K562 (cell line): ENCODE data around the gene GAPVD1. TPM values are rescaled to one million over a fixed set of nuclear protein-coding genes. Genes with fewer than 3 reads are reported as not detected.

Experiments
- ATAC-seq: fragments of 200-7000 bp; cut with Tn5 transposase; 3 replicates; pipeline ENCODE4 v1.9.1; 2020; ENCODE audit warnings: moderate library complexity
- BruUV-seq: library from RNA; stranded (reverse); fragments of 400-500 nt; replicated peaks from 2 replicates; lab custom pipeline; 2021; lab: Mats Ljungman, UMichigan
- CTCF ChIA-PET: fragments of 300-600 bp; formaldehyde crosslinking; extraction: SDS; loops from one replicate; lab custom pipeline; 2021; ENCODE audit warnings: low intra/inter-chr PET ratio; lab: Yijun Ruan, JAX
- POLR2A ChIA-PET: fragments of 300-600, 350-650 bp; sonication (Branson Sonifier 250); formaldehyde crosslinking; extraction: SDS; loops from one replicate; lab custom pipeline; 2021; ENCODE audit warnings: antibody characterized with exemption, inconsistent platforms; lab: Yijun Ruan, JAX
- DNase-seq, 4 experiments: peaks; one replicate each; pipeline versions ENCODE4 v3.0.0 to v3.0.0-alpha.2; 2011 to 2018; ENCODE audit warnings: low spot score in 3 of 4, mixed read lengths in 3 of 4; ENCODE audit errors: extremely low read depth in 1 of 4
- FAIRE-seq: peaks from 2 replicates; lab custom pipeline; 2011; peaks lifted over from hg19 to GRCh38; lab: Jason Lieb, UNC
- H2AFZ ChIP-seq: 2 replicates; pipeline ENCODE4 v1.6.0; 2011; ENCODE audit warnings: low read depth, low read length, control low read depth, inconsistent platforms
- H3K27ac ChIP-seq: fragments of 200-600 bp; 3 replicates; pipeline ENCODE4 v1.8.0; 2011; ENCODE audit warnings: low read depth, mild to moderate bottlenecking, control low read depth, inconsistent platforms, low read length, moderate library complexity, mixed read lengths; ENCODE audit errors: extremely low read depth
- H3K27me3 ChIP-seq, 2 experiments: fragments of 300-600 bp in 1 of 2; 2 replicates in 1 of 2; 3 replicates in 1 of 2; pipeline versions ENCODE4 v1.6.0 to v1.8.0; 2011; ENCODE audit warnings: inconsistent platforms in 2 of 2, low read length in 2 of 2, mild to moderate bottlenecking in 1 of 2, mixed read lengths in 1 of 2, moderate library complexity in 1 of 2; ENCODE audit not compliant: control insufficient read depth in 2 of 2, insufficient read depth in 2 of 2
- H3K36me3 ChIP-seq: fragments of 300-600 bp; 3 replicates; pipeline ENCODE4 v1.8.0; 2011; ENCODE audit warnings: mild to moderate bottlenecking, low read length, inconsistent platforms; ENCODE audit not compliant: control insufficient read depth, insufficient read depth
- H3K4me1 ChIP-seq, 2 experiments: fragments of 200-600 bp in 1 of 2; replicated peaks in 1 of 2; 2 replicates in 1 of 2; 3 replicates in 1 of 2; pipeline versions ENCODE4 v1.5.1 to v1.8.0; 2011; ENCODE audit warnings: inconsistent platforms in 2 of 2, low read length in 2 of 2, mild to moderate bottlenecking in 1 of 2, mixed read lengths in 1 of 2, moderate library complexity in 1 of 2; ENCODE audit not compliant: control insufficient read depth in 2 of 2, insufficient read depth in 2 of 2
- H3K4me2 ChIP-seq: 2 replicates; pipeline ENCODE4 v1.6.1; 2011; ENCODE audit warnings: low read length, control low read depth, inconsistent platforms, mixed read lengths; ENCODE audit not compliant: insufficient read depth
- H3K4me3 ChIP-seq: fragments of 200-600 bp; sonication (generic), shearing (Covaris generic); 2 replicates; pipeline ENCODE4 v1.5.1; 2016; ENCODE audit warnings: control low read depth, inconsistent platforms
- H3K79me2 ChIP-seq: fragments of 200-600 bp; 3 replicates; pipeline ENCODE4 v1.8.0; 2011; ENCODE audit warnings: low read length, inconsistent platforms; ENCODE audit not compliant: control insufficient read depth, insufficient read depth
- H3K9ac ChIP-seq, 2 experiments: 2 replicates each; pipeline versions ENCODE4 v1.6.0 to v1.6.1; 2011; ENCODE audit warnings: low read depth in 2 of 2, low read length in 2 of 2, control low read depth in 1 of 2, inconsistent platforms in 1 of 2, mild to moderate bottlenecking in 1 of 2, mixed read lengths in 1 of 2; ENCODE audit not compliant: insufficient read depth in 1 of 2
- H3K9me1 ChIP-seq: one replicate; pipeline ENCODE4 v1.6.0; 2011; ENCODE audit warnings: inconsistent platforms, mild to moderate bottlenecking, low read length, moderate library complexity; ENCODE audit not compliant: control insufficient read depth, insufficient read depth
- H3K9me3 ChIP-seq: replicated peaks from 2 replicates; pipeline ENCODE4 v1.5.1; 2011; ENCODE audit warnings: low read depth, low read length, inconsistent platforms; ENCODE audit not compliant: control insufficient read depth, insufficient read depth
- H4K20me1 ChIP-seq: replicated peaks from 2 replicates; pipeline ENCODE4 v1.6.1; 2011; ENCODE audit warnings: low read length, inconsistent platforms, mixed read lengths; ENCODE audit not compliant: control insufficient read depth, insufficient read depth
- ELF2 ChIP-seq: fragments of 250-450 bp; sonication (Bioruptor Pico); IDR thresholded peaks from 2 replicates; pipeline ENCODE4 v1.5.0; 2021; ENCODE audit warnings: mild to moderate bottlenecking
- EP400 ChIP-seq: fragments of 450-650 bp; IDR thresholded peaks from 2 replicates; pipeline ENCODE4 v1.6.1; 2017; ENCODE audit warnings: antibody characterized with exemption, mild to moderate bottlenecking, moderate library complexity
- HDGF ChIP-seq: fragments of 450-650 bp; IDR thresholded peaks from 2 replicates; pipeline ENCODE4 v1.6.1; 2016
- NFYB ChIP-seq: IDR thresholded peaks from 2 replicates; pipeline ENCODE4 v1.6.1; 2011; ENCODE audit warnings: mild to moderate bottlenecking, moderate library complexity; ENCODE audit not compliant: insufficient read length; ENCODE audit errors: extremely low read depth
- ZNF316 ChIP-seq: fragments of 450-650 bp; IDR thresholded peaks from 2 replicates; pipeline ENCODE4 v1.6.1; 2016
- ZNF511 ChIP-seq: sonication (generic); formaldehyde crosslinking; IDR thresholded peaks from 2 replicates; pipeline ENCODE4 v1.8.0; 2022; ENCODE audit warnings: mild to moderate bottlenecking, missing genetic modification reagents
- ZNF75A ChIP-seq: fragments of 450-650 bp; formaldehyde crosslinking; IDR thresholded peaks from 2 replicates; pipeline ENCODE4 v1.4.0; 2020; ENCODE audit warnings: mild to moderate bottlenecking
- ZNF778 ChIP-seq: fragments of 450-650 bp; formaldehyde crosslinking; IDR thresholded peaks from 2 replicates; pipeline ENCODE4 v1.4.0; 2020; ENCODE audit warnings: mild to moderate bottlenecking, moderate library complexity
- WGBS: fragments of 100-300 bp; shearing (Covaris generic); methylation state at CpG from one replicate; pipeline ENCODE4 v1.1.6; 2016; ENCODE audit warnings: low coverage, mixed read lengths; ENCODE audit not compliant: insufficient coverage; ENCODE audit errors: missing lambda C conversion rate; 5-methylcytosine and 5-hydroxymethylcytosine counted together
- in situ Hi-C: fragments of 300-500 bp; cut with MboI; formaldehyde crosslinking; loops from 4 replicates; pipeline ENCODE4 v1.15.0; 2018; ENCODE audit warnings: inconsistent platforms, mixed read lengths
- intact Hi-C: fragments of 100-400 bp; cut with micrococcal nuclease; formaldehyde crosslinking; loops from 2 replicates; pipeline ENCODE4 v1.14.2; 2022
- polyA plus RNA-seq, 8 experiments: library from polyadenylated mRNA; depleted of rRNA in 4 of 8; stranded (reverse) in 5 of 8; unstranded in 3 of 8; fragments of >200 nt; fragmentation: Nextera tagmentation in 2 of 8; fragmentation: Illumina TruSeq in 1 of 8; extraction: Ambion mirVana in 2 of 8; extraction: Trizol in 1 of 8; gene quantifications; 2 replicates each; pipeline versions ENCODE4 v1.2.1 to v1.2.3, GENCODE V29; 2011 to 2014; ENCODE audit warnings: inconsistent platforms in 1 of 8, missing spikeins in 1 of 8
- total RNA-seq, 7 experiments: library from RNA; depleted of rRNA in 6 of 7; stranded (reverse); fragments of >200 nt in 6 of 7; fragmentation: Illumina TruSeq in 2 of 7; extraction: Trizol in 2 of 7; gene quantifications; 2 replicates each; pipeline versions ENCODE4 v1.2.1 to v1.2.3, GENCODE V29; 2011 to 2021; ENCODE audit warnings: low replicate concordance in 1 of 7

GAPVD1 gene
- total and polyA plus RNA-seq, 9 of the 15 experiments (the other 6 are each of a cell fraction or from before 2014, with no cell fraction given): 9.5 to 66.1 (median 45.5) TPM

- TF ChIP-seq ZNF511 (CRISPR knock-in tag): no peak
- no peak for TF ChIP-seq ZNF75A (CRISPR knock-in tag)
- no peak for TF ChIP-seq EP400
- TF ChIP-seq ELF2 (CRISPR knock-in tag): no peak
Measured at GRCh38 chr9:125398243-125398642, 136.6 kb downstream of the GAPVD1 start (continued).

- H2AFZ ChIP-seq: no peak overlapping the region
- H3K79me2 ChIP-seq: no peaks in the 10 kb centered on the region
- H3K9me1 ChIP-seq: no peaks in the 10 kb centered on the region
- no peak overlapping the region for H3K4me3 ChIP-seq
- ATAC-seq (peak; percentile 76), FAIRE-seq (no peak), DNase-seq (peak; percentile 34 to 83 (median 55))
- intact Hi-C loops (no loop called here), in situ Hi-C loops (no loop called here)
- peak; percentile 58 for TF ChIP-seq NFYB
- TF ChIP-seq ZNF778 (CRISPR knock-in tag): no peak
- peak; percentile 29; the same call in 1 of the 2 replicates for TF ChIP-seq ZNF316
- no peak for TF ChIP-seq HDGF
- POLR2A ChIA-PET: no interaction called here
- no peak overlapping the region for H3K9ac ChIP-seq
- H3K36me3 ChIP-seq: no peaks in the 10 kb centered on the region
- CTCF ChIA-PET: no interaction called here
- no TSS peak for BruUV-seq
- no peak overlapping the region for H3K27ac ChIP-seq
- peaks cover 0 to 22% of the 10 kb centered on the region in 2 experiments; a peak in 1 of 5 replicates for H3K4me1 ChIP-seq
- WGBS: 40% methylated on average over 12 of the region's 12 CpGs
- H3K27me3 ChIP-seq: no peaks in the 10 kb centered on the region; a peak in 1 of 5 replicates
- no peak overlapping the region for H3K4me2 ChIP-seq
- H4K20me1 ChIP-seq: no peaks in the 10 kb centered on the region
- H3K9me3 ChIP-seq: no peaks in the 10 kb centered on the region; the same call in none of the 2 replicates
Measured at GRCh38 chr9:125399165-125399564, 137.5 kb downstream of the GAPVD1 start.
